Lower leg skin (tissue), 3 donors: ENCODE results near the gene TECTA.

Source experiments
- POLR2A ChIP-seq, 2 donors: fragments of 450-650 bp; IDR thresholded peaks; one replicate each; pipeline ENCODE4 v1.6.1; 2016 to 2017; ENCODE audit warnings: antibody characterized with exemption in 2 of 2, mild to moderate bottlenecking in 1 of 2, moderate library complexity in 1 of 2
- TF ChIP-seq, protein P1 (sequence below), 3 donors: fragments of 450-650 bp; IDR thresholded peaks; one replicate each; pipeline ENCODE4 v1.5.1; 2016; ENCODE audit warnings: antibody characterized with exemption in 3 of 3, mild to moderate bottlenecking in 3 of 3, moderate library complexity in 2 of 3

DNA sequence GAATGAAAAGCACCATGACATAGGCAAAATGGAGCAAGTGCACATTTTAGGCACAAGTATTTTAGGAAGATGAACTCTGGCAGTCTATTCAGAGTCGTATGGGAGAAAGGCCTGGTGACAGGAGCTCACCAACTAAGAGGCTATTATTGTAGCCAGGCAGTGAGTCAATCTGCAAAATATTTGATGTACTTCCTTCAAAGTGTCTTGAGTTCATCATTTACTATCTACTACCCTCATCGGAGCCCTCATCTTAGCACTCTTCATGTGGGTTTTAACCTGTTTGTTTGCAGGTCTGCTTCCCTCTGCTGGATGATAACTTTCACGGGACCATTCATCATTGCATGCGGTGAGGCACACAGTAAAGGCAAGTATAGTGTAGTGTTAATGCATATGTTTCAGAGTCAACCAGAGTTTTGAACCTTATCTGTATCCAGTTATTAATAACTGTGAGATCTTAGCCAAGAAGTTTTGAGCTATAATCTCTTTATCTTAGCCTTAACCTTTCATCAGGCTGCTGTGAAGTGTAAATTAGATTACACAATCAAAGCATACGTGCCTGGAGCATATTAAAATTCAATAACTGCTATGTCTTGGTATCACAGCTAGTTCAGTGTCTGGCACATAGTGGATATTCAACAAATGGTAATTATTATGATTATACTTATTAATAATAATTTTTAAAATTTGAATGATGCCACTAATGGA is 120.6 kb downstream of the TECTA start:
- TF ChIP-seq, protein P1, sequence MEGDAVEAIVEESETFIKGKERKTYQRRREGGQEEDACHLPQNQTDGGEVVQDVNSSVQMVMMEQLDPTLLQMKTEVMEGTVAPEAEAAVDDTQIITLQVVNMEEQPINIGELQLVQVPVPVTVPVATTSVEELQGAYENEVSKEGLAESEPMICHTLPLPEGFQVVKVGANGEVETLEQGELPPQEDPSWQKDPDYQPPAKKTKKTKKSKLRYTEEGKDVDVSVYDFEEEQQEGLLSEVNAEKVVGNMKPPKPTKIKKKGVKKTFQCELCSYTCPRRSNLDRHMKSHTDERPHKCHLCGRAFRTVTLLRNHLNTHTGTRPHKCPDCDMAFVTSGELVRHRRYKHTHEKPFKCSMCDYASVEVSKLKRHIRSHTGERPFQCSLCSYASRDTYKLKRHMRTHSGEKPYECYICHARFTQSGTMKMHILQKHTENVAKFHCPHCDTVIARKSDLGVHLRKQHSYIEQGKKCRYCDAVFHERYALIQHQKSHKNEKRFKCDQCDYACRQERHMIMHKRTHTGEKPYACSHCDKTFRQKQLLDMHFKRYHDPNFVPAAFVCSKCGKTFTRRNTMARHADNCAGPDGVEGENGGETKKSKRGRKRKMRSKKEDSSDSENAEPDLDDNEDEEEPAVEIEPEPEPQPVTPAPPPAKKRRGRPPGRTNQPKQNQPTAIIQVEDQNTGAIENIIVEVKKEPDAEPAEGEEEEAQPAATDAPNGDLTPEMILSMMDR (IDR thresholded peaks at IDR 0.05), result no peak
- TF ChIP-seq POLR2A (IDR thresholded peaks at IDR 0.05), result no peak
